ENCODE data around the gene CACNB4. TPM values are rescaled to one million over a fixed set of nuclear protein-coding genes. Genes with fewer than 3 reads are reported as not detected.

CACNB4 gene
- total and polyA plus RNA-seq, 7 donors: 0.23 to 4.4 (median 1.1) TPM

- Histone ChIP-seq H3K4me1 (no peaks in the 10 kb centered on the region), H3K27me3 (no peaks in the 10 kb centered on the region), H3K36me3 (no peaks in the 10 kb centered on the region), H3K4me3 (no peak overlapping the region), H3K27ac (no peak overlapping the region), H3K9me3 (no peaks in the 10 kb centered on the region)
- TF ChIP-seq EP300 (IDR thresholded peaks at IDR 0.05): no peak
- TF ChIP-seq CTCF (IDR thresholded peaks at IDR 0.05): no peak
- no peak for TF ChIP-seq POLR2AphosphoS5 (IDR thresholded peaks at IDR 0.05)
- TF ChIP-seq POLR2A (IDR thresholded peaks at IDR 0.05): no peak
- 54 to 74% methylated on average over 4 of the region's 4 CpGs for WGBS, 2 donors
- no peak for DNase-seq
- intact Hi-C loops (cut with DNase I): no loop called here
Measured at GRCh38 chr2:152046940-152047339, 51.9 kb downstream of the CACNB4 start.

GRCh38 chr2:152042636-152043615 lies 55.9 kb downstream of the CACNB4 start:
- no peak for TF ChIP-seq CTCF (IDR thresholded peaks at IDR 0.05)
- no peak for TF ChIP-seq POLR2A (IDR thresholded peaks at IDR 0.05)
- no peak for TF ChIP-seq EP300 (IDR thresholded peaks at IDR 0.05)
- no peak for TF ChIP-seq POLR2AphosphoS5 (IDR thresholded peaks at IDR 0.05)
- Histone ChIP-seq H3K9me3 (no peaks in the 10 kb centered on the region), H3K27me3 (no peaks in the 10 kb centered on the region), H3K27ac (no peak overlapping the region), H3K36me3 (no peaks in the 10 kb centered on the region), H3K4me3 (no peak overlapping the region), H3K4me1 (peaks cover 0 to 7% (median 7%) of the 10 kb centered on the region in 4 donors)
- intact Hi-C loops (cut with DNase I): no loop called here
- 79 to 81% methylated on average over 16 of the region's 16 CpGs for WGBS, 2 donors
- no peak for DNase-seq

- Histone ChIP-seq H3K36me3 (no peaks in the 10 kb centered on the region), H3K27ac (peak overlapping the region; percentile 3 to 53 (median 30)), H3K4me3 (no peak overlapping the region), H3K4me1 (peaks cover 0 to 21% (median 20%) of the 10 kb centered on the region in 4 donors), H3K9me3 (no peaks in the 10 kb centered on the region), H3K27me3 (no peaks in the 10 kb centered on the region)
- WGBS, 2 donors: 45 to 60% methylated on average over 5 of the region's 5 CpGs
- intact Hi-C loops (cut with DNase I): loop anchor here (5.0 to 10.0 kb wide), 4 partner anchors 56 to 1486 kb away; partner anchors contain the start of gene CACNB4
- peak; percentile 73 for DNase-seq
- no peak for TF ChIP-seq EP300 (IDR thresholded peaks at IDR 0.05)
- TF ChIP-seq POLR2AphosphoS5 (IDR thresholded peaks at IDR 0.05): no peak
- no peak for TF ChIP-seq CTCF (IDR thresholded peaks at IDR 0.05)
- no peak for TF ChIP-seq POLR2A (IDR thresholded peaks at IDR 0.05)
Measured at GRCh38 chr2:152038441-152038958, 60.3 kb downstream of the CACNB4 start.

- peak; percentile 85 for DNase-seq
- TF ChIP-seq CTCF (IDR thresholded peaks at IDR 0.05) (no peak), POLR2A (IDR thresholded peaks at IDR 0.05) (no peak), EP300 (IDR thresholded peaks at IDR 0.05) (no peak), POLR2AphosphoS5 (IDR thresholded peaks at IDR 0.05) (peak in 1 of 4 donors; percentile 8)
- Histone ChIP-seq H3K27me3 (no peaks in the 10 kb centered on the region), H3K9me3 (no peaks in the 10 kb centered on the region), H3K27ac (peak overlapping the region; percentile 3 to 53 (median 30)), H3K4me1 (peaks cover 0 to 21% (median 20%) of the 10 kb centered on the region in 4 donors), H3K4me3 (no peak overlapping the region), H3K36me3 (no peaks in the 10 kb centered on the region)
- WGBS, 2 donors: 77 to 84% methylated on average over 6 of the region's 6 CpGs
- intact Hi-C loops (cut with DNase I): loop anchor here (5.0 to 10.0 kb wide), 4 partner anchors 57 to 1487 kb away; partner anchors contain the start of gene CACNB4
Measured at GRCh38 chr2:152037743-152038435, 61.0 kb downstream of the CACNB4 start.

Measured in sigmoid colon (tissue), 7 donors.